Astrocyte of the cerebellum (primary cell): ENCODE results near the gene NUDT8.

Source experiments
- DNase-seq: peaks from one replicate; pipeline ENCODE4 v3.0.0-alpha.2; 2011; ENCODE audit warnings: low read depth
- H3K4me3 ChIP-seq: 2 replicates; pipeline ENCODE4 v1.5.1; 2011; ENCODE audit warnings: mild to moderate bottlenecking, low read depth, low read length, moderate library complexity
- in situ Hi-C: cut with HindIII; loops from 2 replicates; pipeline ENCODE4 v1.10.0; 2017; ENCODE audit warnings: low sequenced_read_pairs
- TF ChIP-seq, protein P1 (sequence below): IDR thresholded peaks from 2 replicates; pipeline ENCODE4 v1.5.1; 2012; ENCODE audit warnings: low read length, low read depth, moderate library complexity, mild to moderate bottlenecking; ENCODE audit errors: missing control alignments

NUDT8 gene

DNA sequence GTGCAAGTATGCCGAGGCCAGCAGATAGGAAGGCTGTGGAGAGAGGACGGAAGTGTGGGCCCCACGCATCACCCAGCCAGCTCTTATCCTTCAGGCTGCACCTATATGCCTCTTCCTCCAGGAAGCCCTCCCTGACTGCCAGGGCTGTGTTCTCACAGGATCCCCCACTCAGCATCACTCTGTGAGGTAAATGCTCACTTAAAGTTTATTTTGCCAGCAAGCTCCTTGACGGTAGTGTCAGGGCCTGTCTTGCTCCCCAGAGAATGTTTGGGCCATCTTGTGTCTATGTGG lies 5.4 kb upstream of the NUDT8 start:
- no peak overlapping the region for H3K4me3 ChIP-seq
- no peak for DNase-seq
- TF ChIP-seq, protein P1, sequence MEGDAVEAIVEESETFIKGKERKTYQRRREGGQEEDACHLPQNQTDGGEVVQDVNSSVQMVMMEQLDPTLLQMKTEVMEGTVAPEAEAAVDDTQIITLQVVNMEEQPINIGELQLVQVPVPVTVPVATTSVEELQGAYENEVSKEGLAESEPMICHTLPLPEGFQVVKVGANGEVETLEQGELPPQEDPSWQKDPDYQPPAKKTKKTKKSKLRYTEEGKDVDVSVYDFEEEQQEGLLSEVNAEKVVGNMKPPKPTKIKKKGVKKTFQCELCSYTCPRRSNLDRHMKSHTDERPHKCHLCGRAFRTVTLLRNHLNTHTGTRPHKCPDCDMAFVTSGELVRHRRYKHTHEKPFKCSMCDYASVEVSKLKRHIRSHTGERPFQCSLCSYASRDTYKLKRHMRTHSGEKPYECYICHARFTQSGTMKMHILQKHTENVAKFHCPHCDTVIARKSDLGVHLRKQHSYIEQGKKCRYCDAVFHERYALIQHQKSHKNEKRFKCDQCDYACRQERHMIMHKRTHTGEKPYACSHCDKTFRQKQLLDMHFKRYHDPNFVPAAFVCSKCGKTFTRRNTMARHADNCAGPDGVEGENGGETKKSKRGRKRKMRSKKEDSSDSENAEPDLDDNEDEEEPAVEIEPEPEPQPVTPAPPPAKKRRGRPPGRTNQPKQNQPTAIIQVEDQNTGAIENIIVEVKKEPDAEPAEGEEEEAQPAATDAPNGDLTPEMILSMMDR, result no peak

DNA sequence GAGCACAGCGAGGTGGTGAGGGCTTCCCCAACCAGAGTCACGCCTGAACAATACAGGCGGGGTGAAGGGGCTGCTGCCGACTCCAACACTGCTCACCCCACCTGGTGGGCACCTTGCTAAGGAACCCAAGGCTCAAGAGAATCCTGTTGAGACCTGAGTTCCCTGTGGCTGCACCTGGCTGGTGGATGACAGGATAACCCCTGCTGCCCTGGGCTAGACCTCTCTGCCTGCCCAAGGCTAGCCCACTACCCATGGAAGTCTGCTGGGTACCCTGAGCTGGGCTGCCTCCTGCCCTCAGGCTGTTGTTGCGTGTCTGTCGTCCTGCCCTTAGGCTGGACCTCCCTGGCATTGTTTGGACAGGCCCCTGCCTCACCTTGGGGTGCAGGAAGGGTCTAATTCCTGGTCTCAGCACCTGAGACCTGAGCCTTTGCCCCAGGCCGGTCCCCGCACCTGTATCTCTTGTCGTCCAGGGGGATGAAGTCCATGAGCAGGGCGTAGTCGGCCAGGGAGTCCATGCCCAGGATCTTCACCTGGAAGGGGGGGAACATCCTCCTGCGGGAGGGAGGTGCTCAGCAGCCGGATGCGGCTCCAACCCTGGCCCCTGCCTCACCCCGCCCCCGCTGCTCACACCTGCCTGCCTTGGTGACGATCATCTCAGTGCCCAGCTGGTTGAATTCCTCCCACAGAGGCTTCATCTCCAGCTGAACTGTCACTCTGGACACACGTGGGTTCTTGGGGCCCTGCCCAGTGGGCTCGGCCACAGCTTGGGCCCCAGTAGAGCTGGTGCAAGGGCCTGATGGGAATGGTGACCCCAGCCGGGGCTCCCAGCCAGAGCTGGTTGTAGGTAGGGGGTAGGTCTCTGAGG lies 4.9 kb upstream of the NUDT8 start:
- DNase-seq, result no peak
- in situ Hi-C loops, result no loop called here
- TF ChIP-seq, protein P1, result no peak
- no peak overlapping the region for H3K4me3 ChIP-seq

More for the DNA sequence above, 5.4 kb upstream of the NUDT8 start:
- in situ Hi-C loops, result no loop called here

DNA sequence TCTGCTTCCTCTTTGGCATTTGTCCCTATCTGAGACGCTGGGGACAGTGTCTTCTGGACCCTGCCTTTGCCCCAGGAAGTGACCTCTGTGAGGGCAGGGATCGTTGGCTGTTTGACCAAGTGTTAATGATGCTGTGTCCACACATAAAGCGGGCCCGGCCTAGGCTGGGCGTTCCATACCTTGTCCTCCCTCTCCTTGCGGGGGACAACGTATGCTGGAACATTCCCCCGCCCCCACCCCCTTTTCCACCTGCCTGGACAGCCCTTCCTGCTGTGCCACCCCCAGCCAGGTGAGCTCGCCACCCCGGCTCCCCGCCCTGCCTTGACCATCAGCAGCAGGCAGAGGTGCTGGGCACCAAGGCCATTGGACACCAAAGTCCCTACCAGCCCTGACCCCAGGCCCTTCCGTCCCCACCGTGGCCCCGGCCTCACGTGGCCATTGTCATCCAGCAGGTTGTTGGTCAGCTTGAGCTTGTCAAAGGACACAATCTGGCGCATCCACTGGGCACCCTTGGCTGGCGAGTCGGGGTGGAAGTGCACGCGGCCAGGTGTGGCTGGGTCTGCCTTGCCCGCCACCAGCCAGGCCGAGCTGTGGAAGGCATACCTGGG lies 4.1 kb upstream of the NUDT8 start:
- no peak for DNase-seq
- TF ChIP-seq, protein P1, result no peak
- no peak overlapping the region for H3K4me3 ChIP-seq
- in situ Hi-C loops, result no loop called here

DNA sequence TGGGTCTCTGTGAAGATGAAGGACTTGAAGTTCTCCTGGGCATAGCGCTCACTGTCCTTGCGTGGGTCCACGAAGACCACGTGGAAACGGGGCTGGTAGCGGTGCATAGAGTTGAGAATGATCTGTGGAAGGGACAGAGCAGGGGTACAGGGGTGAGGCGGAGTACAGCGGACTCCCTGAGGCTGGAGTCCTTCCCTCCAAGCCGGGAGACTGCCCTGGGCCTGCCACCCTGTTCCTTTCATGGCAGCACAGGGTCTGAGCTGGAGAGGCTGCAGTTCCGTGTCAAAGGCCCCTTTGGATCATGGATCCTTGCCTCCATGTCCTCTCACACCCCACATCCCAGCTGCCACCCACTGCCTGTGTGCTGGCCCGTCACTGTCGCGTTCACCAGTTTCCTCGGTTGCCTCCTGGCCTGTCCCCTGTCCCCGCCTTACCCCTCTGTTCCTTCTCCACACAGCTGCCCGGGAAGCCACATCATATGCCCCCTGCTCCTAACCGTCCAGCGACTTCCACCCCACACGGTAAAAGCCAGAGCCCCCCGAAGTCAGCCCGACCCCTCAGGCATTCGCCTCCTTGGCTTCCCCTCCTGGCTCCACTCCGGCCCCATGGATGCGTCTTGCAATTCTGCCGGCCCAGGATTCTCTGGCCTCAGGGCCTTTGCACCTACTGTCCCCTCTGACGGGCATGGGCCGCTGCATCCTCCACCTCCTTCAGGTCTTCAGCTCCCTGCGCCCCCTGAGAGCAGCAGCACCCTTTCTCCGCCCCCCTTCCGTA lies 3.4 kb upstream of the NUDT8 start:
- H3K4me3 ChIP-seq, result no peak overlapping the region
- DNase-seq, result no peak
- in situ Hi-C loops, result no loop called here
- TF ChIP-seq, protein P1, result no peak

DNA sequence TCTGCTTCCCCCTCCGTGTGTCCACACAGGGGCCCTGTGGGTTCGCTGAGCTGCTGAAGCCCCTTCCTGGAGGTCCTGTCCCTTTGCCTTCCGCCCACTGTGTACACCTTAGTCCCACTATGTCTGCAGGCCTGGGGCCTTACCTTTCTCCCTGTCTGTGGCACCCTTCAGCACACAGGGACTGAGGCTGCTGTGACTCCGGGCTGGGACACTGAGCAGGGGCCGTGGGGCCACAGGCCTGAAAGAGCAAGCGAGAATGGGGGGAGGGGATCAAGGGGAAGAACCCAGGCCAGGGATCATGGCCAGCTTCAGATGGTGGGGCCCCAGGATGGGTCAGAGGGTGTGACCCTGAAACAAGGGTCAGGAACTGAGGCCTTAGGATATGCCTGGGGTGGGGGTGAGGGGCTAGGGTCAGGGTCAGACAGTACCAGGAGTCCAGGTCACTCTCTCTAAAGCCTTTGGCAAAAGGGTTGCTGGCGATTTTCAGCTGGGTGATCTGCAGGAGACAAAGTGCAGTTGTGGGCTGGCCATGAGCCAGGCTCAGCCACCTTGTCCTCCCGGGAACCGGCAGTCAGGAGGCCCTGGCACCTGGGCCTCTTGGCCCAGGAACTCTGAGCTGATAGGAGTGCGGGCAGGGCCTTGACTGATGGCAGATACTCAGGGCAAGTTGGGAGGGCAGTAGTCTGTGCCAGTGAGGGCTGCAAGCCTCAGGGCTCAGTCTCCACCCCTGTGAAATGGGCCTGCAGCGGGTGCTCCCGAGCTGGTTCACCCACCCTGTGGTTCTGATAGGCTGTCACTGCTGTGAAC lies 2.6 kb upstream of the NUDT8 start:
- TF ChIP-seq, protein P1, result no peak
- in situ Hi-C loops, result no loop called here
- no peak for DNase-seq
- no peak overlapping the region for H3K4me3 ChIP-seq

DNA sequence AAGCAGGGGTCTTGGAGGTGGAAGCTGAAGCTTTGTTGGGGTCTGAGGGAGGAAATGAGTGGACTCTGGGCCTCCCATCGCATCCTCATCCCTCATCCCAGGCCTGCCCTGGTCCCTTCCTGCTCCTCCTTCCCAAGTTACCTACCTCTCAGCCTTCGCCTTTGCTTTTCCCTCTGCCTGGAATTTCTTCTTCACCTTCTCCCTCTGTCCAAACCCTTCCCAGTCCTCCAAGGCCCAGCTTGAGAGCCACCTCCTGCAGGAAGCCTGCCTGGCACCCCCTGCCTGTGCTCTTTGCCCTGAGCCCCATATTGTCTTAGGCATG lies 2.1 kb upstream of the NUDT8 start:
- in situ Hi-C loops, result no loop called here
- TF ChIP-seq, protein P1, result no peak
- no peak for DNase-seq
- no peak overlapping the region for H3K4me3 ChIP-seq
